Inferior parietal cortex (tissue), 1 donor: ENCODE results near the gene GJA8.
"Not testable (repeated sequence)": the region's sequence is repeated elsewhere in the genome, so short reads cannot be mapped to it uniquely, and the experiment has no call there.

Experiments
- DNase-seq: peaks from one replicate; pipeline ENCODE4 v3.0.0-alpha.2; 2016; ENCODE audit errors: extremely low spot score

Gene GJA8

DNA sequence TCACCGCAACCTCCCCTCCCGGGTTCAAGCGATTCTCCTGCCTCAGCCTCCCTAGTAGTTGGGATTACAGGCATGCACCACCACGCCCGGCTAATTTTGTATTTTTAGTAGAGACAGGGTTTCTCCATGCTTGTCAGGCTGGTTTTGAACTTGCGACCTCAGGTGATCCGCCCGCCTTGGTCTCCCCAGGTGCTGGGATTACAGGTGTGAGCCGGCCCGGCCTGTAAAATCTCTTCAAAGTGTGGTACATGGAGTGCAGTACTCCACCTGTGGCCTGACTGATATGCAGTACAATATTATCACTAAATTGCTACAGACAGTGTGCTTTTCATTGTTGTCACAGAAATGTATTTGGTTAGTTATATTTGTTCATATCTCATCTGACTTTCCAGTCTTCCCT, 25.1 kb downstream of the GJA8 start:
- DNase-seq, result not testable (repeated sequence)

DNA sequence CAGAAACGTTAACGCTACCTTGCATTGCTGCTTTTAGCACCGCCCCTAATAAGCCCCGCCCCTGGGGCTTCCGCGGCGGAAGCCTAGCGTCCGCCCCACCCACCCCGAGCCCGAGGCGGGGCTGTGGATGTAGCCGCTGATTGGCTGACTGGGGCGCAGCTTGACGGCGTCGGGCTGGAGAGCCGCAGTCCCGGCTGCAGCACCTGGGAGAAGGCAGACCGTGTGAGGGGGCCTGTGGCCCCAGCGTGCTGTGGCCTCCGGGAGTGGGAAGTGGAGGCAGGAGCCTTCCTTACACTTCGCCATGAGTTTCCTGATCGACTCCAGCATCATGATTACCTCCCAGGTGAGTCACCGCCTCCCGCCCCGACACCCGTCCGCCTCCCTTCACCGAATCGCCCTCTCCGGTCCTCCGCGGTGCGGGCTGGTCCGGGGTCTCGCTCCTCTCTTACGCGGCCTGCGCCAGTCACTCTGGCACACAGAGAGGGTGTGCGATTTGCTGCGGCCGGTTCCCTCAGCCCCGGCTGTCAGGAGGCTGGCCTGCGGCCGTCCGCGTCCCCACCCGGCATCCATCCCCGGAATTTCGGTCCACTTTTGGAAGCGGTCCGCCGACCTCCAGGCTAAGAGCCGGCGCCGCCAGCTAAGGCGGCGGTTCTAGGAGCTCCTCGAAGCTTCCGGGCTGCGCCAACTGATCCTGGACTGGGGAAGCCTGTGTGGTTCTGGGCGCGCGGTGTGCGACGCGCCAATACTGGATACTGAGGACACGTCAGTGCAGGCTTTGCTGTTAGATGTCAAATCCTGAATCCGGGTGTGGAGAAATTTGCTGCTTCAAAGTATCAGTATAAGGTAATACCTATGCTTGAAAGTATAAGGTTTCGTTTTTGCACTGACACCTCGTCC, 25.9 kb downstream of the GJA8 start, which contains the start of gene GPR89B:
Gene GPR89B (plus strand): TSS at position 185 of the 897 bp plus-strand sequence. CDS start 117 bp downstream, at position 302.
- peak; percentile 89 for DNase-seq

DNA sequence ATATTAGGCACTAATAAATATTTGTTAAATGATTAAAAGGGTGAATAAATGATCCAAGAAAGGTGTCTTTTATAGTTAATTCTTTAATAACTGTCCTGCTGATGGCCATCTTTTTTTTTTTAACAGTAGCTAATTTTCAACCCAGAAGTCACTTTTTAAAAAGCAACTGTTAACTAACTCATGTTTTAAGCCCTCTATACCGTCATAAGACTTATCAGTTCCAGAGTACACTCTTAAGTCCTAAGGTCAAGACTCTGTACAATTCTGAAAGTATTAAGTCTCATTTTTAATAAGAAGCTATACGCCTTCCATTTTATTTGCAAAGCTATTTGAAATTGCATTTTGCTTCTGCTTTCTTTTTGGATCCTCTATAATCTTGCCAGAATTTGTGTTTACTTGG, 28.5 kb downstream of the GJA8 start:
- not testable (repeated sequence) for DNase-seq

DNA sequence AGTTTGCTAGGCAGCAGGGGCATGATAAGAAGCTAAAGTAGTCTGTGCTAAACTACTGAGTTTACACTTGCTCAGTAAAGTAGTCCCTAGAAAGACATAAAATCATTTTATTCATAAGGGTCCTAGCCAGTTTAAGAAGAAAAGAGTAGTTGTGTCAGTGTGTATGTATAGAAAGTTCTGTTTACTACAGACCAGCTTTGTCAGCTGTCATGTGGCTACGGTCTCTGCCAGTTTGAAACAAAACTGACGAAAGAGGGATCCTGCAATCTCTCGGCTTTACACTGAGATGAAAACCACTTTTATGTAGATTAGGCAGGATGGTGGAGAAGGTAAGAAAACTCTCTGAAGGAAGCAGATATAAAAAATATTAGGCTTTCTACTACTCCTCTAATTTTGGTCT, 32.7 kb downstream of the GJA8 start:
- DNase-seq, result not testable (repeated sequence)

DNA sequence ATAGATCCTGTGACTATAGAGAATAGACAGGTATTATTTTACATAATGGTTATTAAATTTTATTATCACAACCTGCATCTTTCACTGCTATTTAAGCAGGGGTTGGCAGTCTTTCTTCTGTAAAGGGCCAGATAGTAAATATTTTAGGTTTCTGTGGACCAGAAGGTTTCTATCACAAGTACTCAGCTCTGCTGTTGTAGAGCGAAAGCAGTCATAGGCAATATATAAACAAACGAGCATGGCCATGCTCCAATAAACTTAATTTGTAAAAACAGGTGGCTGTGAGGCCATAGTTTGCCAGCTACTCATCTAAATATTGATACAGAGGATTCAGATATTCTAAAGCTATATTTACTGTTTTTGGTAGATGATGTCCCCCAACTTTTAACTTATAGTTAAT, 37.9 kb downstream of the GJA8 start:
- DNase-seq, result not testable (repeated sequence)

DNA sequence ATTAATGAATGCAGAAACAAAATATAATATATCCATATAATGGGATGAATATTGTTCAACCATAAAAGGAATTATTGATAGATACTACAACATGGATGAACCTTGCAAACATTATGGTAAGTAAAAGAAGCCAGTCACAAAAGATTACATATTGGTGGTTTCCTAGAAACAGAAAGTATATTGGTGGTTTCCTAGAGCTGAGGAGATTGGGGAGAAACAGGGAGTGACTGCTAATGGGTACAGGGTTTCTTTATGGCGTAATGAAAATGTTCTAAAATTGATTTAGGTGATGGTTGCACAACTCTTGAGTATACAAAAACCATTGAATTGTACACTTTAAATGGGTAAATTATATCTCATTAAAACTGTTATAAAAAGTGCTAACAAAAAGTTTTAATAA, 40.0 kb downstream of the GJA8 start:
- DNase-seq, result not testable (repeated sequence)

DNA sequence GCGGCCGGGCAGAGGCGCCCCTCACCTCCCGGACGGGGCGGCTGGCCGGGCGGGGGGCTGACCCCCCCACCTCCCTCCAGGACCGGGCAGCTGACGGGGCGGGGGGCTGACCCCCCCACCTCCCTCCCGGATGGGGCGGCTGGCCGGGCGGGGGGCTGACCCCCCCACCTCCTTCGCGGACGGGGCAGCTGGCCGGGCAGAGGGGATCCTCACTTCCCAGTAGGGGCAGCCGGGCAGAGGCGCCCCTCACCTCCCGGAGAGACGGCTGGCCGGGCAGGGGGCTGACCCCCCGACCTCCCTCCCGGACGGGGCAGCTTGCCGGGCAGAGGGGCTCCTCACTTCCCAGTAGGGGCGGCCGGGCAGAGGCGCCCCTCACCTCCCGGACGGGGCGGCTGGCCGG, 46.9 kb downstream of the GJA8 start:
- DNase-seq, result not testable (repeated sequence)
